Cardiac fibroblast (primary cell): Measurements from ENCODE around the gene GAPDHS.

Source experiments
- DNase-seq, 2 donors: peaks; one replicate each; pipeline versions ENCODE4 v3.0.0 to v3.0.0-alpha.2; 2010; ENCODE audit warnings: low read depth in 2 of 2
- H3K4me3 ChIP-seq, 2 donors: replicated peaks in 1 of 2; 1 replicate in 1 of 2; 2 replicates in 1 of 2; pipeline ENCODE4 v1.5.1; 2011; ENCODE audit warnings: low read depth in 2 of 2, low read length in 2 of 2, mild to moderate bottlenecking in 2 of 2, moderate library complexity in 1 of 2
- TF ChIP-seq, protein P1 (sequence below): IDR thresholded peaks from one replicate; pipeline ENCODE4 v1.5.1; 2011; ENCODE audit warnings: low read depth, mild to moderate bottlenecking, low read length, inconsistent platforms

GAPDHS gene

DNA sequence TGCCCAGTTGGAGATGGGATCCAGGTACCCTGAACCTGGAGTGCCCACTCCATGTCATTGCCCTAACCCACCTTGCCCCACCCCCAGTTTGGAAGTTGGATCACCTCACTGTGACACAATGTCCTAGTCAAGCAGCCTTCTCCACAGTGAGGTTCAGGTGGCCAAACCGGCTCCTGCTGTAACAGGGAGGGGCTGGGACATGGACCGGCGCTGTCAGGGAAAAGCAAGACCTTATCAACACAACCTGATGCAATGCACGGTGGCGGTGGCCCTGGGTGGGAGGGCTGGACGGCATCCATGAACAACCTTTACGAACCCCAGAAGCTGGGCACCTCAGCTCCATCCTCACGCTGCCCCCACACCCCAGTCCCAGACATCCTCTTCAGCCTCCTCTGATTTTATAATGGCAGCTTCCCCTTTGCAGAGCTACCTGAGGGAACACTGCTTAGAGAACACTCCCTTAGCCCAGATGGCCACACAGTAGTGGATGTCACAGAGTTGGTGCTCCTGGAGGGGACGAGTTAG, 41.4 kb upstream of the GAPDHS start:
- H3K4me3 ChIP-seq: no peak overlapping the region
- TF ChIP-seq, protein P1, sequence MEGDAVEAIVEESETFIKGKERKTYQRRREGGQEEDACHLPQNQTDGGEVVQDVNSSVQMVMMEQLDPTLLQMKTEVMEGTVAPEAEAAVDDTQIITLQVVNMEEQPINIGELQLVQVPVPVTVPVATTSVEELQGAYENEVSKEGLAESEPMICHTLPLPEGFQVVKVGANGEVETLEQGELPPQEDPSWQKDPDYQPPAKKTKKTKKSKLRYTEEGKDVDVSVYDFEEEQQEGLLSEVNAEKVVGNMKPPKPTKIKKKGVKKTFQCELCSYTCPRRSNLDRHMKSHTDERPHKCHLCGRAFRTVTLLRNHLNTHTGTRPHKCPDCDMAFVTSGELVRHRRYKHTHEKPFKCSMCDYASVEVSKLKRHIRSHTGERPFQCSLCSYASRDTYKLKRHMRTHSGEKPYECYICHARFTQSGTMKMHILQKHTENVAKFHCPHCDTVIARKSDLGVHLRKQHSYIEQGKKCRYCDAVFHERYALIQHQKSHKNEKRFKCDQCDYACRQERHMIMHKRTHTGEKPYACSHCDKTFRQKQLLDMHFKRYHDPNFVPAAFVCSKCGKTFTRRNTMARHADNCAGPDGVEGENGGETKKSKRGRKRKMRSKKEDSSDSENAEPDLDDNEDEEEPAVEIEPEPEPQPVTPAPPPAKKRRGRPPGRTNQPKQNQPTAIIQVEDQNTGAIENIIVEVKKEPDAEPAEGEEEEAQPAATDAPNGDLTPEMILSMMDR: no peak
- no peak for DNase-seq

DNA sequence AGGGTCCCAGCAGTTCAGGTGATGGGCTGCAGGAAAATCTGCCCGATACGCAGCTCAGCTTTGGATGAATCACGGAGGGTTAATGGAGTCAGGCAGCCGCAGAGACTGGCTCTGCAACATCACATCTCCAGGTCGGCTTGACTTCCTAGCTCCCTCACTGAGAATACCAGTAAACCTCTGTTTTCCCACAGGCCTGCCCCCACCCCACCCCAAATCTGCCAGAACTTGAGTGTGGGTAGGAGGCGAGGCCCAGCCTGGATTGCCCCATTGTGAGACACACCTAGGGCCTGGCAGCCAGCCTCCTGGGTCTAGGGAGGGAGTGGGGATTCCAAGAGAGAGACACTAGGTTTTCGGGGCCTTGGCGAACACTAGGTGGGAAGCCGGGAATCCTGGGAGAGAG, 39.3 kb upstream of the GAPDHS start:
- TF ChIP-seq, protein P1: no peak
- no peak for DNase-seq
- H3K4me3 ChIP-seq: no peak overlapping the region

DNA sequence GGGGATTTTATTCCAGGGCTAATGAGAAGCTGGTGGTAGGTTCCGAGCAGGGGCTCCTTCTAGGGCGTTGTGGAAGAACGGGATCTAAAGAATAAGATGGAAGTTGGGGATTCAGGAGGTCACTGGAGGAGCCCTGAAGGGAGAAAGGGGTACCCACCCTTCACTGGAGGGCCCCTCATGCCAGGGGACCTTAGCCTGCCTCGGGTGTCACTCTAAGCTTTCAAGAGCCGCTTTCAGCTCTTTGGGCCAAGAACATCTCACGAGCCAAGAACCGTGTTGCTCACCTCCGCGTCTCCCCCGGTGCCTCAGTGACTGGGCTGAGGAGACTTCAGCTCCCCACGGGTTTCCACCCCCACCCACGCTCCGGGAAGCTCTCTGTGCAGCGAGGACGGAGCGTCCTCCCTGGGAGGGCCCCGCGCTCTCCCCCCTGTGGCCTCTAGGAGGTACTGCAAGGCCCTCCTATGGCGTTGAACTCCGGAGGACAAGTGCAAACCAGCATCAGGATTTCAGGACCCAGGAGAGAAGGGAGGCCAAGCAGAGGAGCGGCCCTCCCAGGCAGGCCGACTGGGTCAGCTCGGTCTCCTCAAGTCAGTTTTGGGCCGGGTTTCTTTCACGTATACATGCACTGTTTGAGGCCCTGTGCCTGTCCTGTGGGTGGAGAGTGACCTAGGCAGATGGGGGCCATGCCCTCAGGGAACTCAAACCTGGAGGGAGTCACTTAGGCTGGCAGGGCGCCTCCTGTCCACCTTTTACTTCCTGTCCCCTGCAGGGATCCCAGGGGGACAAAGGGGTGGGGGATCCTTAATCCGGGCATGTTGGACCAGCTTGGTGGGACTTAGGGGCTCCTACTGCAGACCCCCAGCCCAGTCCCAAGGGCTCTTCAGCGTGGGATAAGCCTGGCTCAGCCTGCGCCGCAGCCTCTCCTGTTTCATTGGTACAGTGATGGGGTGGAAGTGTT, 37.9 kb upstream of the GAPDHS start:
- H3K4me3 ChIP-seq: no peak overlapping the region
- peak; percentile 70 to 76 for DNase-seq
- TF ChIP-seq, protein P1: peak; percentile 100

DNA sequence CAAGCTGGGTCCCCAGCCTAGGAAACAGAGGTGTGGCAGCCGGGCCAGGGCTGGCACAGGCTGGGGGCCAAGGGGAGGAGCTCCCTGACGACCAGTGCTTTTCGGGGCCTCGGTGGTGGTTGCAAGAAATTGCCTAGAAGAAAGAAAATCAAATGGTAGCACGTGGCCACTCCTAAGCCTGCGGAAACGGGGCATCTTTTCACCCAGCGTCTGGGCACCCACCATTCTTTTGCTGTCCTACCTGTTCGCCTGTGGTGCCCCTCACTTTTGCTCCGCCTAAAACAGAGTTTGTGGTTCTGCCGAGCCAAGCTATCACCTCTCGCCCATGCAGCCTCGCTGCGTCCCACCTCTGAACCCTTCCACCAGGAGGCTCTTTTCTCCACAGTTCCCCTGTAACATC, 35.9 kb upstream of the GAPDHS start:
- TF ChIP-seq, protein P1: no peak
- DNase-seq: no peak
- no peak overlapping the region for H3K4me3 ChIP-seq

DNA sequence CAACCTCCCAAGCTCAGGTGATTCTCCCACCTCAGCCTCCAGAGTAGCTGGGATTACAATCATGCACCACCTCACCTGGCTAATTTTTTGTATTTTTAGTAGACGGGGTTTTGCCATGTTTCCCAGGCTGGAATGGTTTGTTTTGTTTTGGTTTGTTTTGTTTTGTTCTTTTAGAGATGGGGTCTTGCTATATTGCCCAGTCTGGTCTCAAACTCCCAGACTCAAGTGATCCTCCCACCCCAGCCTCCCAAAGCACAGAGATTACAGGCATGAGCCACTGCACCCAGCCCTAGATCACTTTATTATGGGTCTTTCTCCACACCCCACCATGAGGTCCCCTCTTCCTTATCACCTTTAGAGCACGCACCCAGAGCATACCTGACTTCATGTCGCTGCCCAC, 35.0 kb upstream of the GAPDHS start:
- DNase-seq: no peak
- TF ChIP-seq, protein P1: no peak
- H3K4me3 ChIP-seq: no peak overlapping the region

DNA sequence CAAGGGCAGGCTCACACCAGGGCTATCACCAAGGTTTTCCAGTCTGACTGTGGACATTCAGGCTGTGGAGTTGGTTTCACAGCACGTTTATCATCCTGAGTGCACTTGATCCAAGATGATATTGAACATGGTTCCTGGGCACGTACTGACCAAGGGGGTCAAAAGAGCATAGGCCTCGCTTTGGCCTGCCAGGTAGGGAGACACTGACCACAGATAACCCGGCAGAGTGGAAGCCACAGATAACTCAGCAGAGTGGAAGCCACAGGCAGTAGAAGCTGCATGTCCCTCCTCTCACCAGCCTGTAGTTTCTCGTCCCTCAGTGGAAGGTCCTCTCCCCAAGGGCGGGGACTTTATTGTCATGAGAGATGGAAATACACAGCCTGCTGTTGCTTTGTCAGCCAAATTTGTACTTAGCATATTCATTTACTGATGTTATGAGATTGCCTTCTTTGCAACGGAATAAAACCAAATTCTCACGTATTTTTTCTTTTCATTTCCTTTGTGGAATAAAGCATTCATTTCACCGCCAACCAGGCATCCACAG, 34.2 kb upstream of the GAPDHS start:
- DNase-seq: no peak
- TF ChIP-seq, protein P1: no peak
- H3K4me3 ChIP-seq: no peak overlapping the region
